GM21526 (cell line): ENCODE measurements around the gene SMO.
"Not testable (repeated sequence)": the region's sequence is repeated elsewhere in the genome, so short reads cannot be mapped to it uniquely, and the experiment has no call there.

Experiments used
- ATAC-seq: cut with Tn5 transposase; IDR thresholded peaks from one replicate; pipeline ENCODE4 v1.9.1; 2021; ENCODE audit warnings: moderate library complexity; ENCODE audit not compliant: unreplicated experiment, low FRiP score

The SMO gene

GRCh38 chr7:129169171-129169671 is 19.2 kb upstream of the SMO start:
- ATAC-seq, result no peak

DNA sequence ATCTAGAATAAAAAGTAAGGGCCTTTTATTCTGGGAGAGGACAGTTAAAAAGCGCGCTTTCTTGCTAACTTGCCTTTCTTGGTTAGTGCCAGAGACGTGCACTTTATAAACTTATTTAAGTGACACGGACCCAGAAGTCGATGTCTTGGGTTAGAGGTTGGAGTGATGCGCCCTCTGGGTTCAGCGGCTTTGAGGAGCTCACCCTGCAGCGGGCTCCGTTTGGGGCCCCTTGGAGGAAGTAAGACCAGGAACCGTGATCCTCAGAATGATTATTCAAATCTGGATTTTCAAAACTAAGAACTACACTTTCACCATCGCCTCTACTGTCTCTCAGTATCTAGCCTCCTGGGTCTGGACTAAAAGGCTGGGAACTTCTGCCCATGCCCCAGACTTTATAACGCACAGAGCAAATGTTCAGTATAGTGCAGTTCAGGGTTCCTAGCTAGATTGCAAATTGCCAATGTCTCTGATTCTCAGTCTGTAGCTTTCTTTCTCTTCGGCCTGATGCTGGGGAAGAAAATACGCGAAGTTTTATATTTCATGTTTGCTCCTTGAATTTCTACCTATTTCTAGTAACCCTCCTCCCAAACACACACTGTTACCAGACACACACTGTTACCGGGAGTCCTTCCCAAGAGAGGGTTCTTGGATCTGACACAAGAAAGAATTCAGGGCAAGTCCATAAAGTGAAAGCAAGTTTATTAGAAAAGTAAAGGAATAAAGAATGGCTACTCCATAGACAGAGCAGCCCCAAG is 18.6 kb upstream of the SMO start:
- peak; percentile 56 for ATAC-seq

DNA sequence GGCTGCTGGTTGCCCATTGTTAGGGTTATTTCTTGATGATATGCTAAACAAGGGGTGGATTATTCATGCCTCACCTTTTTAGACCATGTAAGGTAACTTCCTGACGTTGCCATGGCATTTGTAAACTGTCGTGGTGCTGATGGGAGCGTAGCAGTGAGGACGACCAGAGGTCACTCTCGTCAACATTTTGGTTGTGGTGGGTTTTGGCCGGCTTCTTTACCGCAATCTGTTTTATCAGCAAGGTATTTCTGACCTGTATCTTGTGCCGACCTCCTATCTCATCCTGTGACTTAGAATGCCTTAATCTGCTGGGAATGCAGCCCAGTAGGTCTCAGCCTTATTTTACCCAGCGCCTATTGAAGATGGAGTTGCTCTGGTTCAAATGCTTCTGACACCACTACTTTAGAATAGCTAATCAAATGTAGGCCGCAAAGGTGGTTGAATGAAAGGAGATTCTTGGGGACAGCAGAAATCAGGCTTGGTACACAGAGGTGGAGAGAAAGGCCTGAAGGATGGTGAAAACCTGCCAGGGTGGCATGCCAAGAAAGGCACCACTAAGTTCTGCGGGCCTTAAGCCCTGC is 17.9 kb upstream of the SMO start:
- ATAC-seq, result no peak

- not testable (repeated sequence) for ATAC-seq
Measured at GRCh38 chr7:129173861-129174260, 14.6 kb upstream of the SMO start.

- ATAC-seq, result no peak
Measured at GRCh38 chr7:129176916-129177710, 11.3 kb upstream of the SMO start.

- no peak for ATAC-seq
Measured at GRCh38 chr7:129184981-129185670, 3.3 kb upstream of the SMO start.

GRCh38 chr7:129186749-129187260 is 1.6 kb upstream of the SMO start:
- ATAC-seq, result no peak

GRCh38 chr7:129187681-129188371 is 607 bp upstream of the SMO start:
- ATAC-seq, result no peak

DNA sequence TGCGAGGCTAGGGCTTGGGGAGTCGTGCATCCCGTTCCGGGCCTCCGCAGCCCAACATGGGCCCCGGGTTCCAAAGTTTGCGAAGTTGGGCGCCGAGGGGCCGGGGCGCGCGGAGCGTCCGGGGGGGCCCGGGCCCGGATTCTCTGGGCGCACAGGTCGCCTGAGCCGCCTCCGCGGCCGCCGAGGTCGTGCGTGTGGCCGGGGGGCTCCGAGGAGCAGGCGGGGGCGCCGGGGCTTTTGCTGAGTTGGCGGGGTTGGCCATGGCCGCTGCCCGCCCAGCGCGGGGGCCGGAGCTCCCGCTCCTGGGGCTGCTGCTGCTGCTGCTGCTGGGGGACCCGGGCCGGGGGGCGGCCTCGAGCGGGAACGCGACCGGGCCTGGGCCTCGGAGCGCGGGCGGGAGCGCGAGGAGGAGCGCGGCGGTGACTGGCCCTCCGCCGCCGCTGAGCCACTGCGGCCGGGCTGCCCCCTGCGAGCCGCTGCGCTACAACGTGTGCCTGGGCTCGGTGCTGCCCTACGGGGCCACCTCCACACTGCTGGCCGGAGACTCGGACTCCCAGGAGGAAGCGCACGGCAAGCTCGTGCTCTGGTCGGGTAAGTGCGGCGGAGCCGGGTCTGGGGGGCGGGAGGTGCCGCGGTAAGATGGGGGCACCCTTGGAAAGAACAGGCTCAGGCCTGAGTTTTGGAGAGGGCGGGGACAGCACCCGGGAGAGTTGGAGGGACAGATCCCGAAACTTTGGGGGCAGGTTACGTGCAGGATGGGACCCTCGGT is 643 bp downstream of the SMO start:
- ATAC-seq, result no peak

- no peak for ATAC-seq
Measured at GRCh38 chr7:129189661-129190310, 1.4 kb downstream of the SMO start.

DNA sequence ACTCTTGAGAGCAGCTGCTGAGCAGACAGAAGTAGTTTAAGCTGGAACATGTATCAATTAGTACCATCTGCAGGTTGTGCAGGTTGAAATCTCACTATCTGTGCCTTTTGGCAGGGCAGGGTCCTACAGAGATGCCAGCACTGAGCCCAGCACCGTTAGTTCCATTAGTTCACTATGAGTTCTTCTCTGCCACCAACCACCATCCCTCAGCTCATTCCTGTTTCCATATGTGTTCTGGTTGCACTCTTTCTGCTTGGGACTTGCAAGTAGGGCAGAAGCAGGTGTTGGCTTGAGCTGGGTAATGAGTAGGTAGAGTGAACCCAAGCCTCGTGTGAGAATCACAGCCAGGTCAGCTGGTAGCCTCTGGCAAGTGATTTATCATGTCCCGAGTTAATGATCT is 2.8 kb downstream of the SMO start:
- no peak for ATAC-seq

DNA sequence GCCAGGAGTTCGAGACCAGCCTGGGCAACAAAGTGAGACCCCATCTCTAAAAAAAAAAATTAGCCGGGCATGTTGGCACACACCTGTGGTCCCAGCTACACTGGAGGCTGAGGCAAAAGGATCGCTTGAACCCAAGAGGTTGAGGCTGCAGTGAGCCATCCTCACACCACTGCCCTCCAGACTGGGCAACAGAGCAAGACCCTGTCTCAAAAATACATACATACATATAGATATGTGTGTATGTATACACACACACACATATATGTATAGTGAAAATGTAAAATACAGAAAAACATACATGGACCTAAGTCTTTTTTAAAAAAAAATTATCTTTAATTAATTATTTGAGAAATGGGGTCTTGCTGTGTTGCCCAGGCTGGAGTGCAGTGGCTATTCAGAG is 5.5 kb downstream of the SMO start:
- ATAC-seq, result no peak

- ATAC-seq, result no peak
Measured at GRCh38 chr7:129197771-129198170, 9.3 kb downstream of the SMO start.

DNA sequence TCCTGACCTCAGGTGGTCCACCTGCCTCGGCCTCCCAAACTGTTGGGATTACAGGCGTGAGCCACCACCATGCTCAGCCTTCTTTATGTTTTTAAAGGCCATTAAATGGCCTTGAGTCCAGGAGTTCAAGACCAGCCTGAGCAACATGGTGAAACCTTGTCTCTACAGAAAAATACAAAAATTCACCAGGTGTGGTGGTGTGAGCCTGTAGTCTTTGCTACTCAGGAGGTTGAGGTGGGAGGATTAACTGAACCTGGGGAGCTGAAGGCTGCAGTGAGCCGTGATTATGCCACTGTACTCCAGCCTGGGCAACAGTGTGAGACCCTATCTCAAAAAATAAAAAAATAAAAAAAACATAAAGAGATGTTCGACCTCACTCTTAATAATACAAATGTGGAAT is 11.0 kb downstream of the SMO start:
- no peak for ATAC-seq

- ATAC-seq, result no peak
Measured at GRCh38 chr7:129202058-129202777, 13.8 kb downstream of the SMO start.

GRCh38 chr7:129203050-129203741 is 14.8 kb downstream of the SMO start:
- ATAC-seq, result no peak

DNA sequence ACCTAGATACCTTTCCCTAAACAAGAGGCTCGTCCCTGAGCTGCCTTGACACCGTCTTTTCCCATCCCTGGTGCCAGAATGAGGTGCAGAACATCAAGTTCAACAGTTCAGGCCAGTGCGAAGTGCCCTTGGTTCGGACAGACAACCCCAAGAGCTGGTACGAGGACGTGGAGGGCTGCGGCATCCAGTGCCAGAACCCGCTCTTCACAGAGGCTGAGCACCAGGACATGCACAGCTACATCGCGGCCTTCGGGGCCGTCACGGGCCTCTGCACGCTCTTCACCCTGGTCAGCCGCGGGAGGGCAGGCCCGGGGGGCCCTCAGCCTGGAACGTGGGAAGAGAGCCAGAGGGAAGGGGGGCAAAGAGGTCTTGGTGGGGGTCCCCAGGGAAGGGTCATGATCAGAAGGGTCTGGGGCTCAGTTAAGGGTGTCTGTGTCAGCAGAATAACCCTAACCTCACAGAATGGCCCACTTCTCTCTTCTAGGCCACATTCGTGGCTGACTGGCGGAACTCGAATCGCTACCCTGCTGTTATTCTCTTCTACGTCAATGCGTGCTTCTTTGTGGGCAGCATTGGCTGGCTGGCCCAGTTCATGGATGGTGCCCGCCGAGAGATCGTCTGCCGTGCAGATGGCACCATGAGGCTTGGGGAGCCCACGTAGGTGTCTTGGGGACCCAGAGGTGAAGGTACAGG is 16.8 kb downstream of the SMO start:
- no peak for ATAC-seq
